Pulmonary artery endothelial cell (primary cell): Measurements from ENCODE around the gene WNT7B. TPM values are rescaled to one million over a fixed set of nuclear protein-coding genes. Genes with fewer than 3 reads are reported as not detected.

Source experiments
- DNase-seq: peaks from one replicate; pipeline ENCODE4 v3.0.0-alpha.2; 2011; ENCODE audit warnings: low read depth, low spot score
- total RNA-seq: library from RNA; depleted of rRNA; stranded (reverse); fragments of >200 nt; gene quantifications from 2 replicates; pipeline ENCODE4 v1.2.3, GENCODE V29; 2014

The WNT7B gene
- total RNA-seq, 1 donor from 2014 or later = not detected

DNA sequence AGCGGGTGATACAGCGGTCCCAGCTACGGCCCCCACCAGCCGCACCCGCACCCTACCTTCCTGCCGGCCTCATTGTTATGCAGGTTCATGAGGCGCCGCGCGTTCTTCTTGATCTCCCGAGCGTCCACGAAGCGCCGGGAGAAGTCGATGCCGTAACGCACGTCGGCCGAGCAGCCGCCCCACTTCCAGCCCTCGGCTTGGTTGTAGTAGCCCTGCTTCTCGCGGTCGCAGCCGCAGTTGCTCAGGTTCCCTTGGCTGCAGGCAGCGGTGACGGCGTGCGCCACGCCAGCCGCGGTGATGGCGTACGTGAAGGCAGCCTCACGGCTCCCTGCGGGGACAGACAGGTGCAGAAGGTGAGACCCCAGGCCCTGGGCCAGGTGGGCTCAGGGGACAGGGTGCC is 45.9 kb downstream of the WNT7B start:
- DNase-seq = no peak

DNA sequence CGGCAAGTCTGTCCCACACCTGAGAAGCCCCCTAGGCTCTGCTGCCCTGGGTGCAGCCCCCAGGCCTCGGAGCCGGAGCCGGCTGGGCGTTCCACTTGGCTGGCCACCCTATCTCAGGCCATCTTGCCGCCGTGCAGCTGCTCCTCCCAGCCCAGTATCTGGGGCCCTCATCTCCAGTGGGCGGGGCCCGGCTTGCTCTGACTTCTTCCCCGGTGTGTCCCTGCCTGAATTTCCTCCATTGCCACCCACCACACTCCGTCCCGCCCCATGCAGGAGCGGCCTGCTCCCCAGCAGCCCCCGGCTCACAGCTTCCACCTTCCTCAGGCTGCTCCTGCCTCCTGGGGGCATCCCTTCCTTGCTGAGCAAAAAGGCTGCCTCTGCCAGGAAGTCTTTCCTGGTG is 46.6 kb downstream of the WNT7B start:
- no peak for DNase-seq

DNA sequence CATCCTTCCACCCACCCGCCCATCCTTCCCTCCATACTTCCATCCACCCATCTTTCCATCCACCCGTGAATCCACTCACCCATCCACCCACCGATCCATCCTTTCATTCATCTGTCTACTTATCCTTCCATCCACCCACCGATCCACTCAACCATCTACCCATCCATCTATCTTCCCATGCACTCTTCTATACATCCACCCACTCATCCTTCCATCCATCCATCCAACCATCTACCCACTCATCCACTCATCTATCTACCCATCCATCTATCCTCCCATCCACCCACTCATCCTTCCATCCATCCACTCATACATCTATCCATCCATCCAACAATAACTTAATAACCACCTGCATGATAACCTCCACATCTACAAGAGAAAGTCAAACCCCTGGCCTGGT is 47.3 kb downstream of the WNT7B start:
- DNase-seq = no peak

DNA sequence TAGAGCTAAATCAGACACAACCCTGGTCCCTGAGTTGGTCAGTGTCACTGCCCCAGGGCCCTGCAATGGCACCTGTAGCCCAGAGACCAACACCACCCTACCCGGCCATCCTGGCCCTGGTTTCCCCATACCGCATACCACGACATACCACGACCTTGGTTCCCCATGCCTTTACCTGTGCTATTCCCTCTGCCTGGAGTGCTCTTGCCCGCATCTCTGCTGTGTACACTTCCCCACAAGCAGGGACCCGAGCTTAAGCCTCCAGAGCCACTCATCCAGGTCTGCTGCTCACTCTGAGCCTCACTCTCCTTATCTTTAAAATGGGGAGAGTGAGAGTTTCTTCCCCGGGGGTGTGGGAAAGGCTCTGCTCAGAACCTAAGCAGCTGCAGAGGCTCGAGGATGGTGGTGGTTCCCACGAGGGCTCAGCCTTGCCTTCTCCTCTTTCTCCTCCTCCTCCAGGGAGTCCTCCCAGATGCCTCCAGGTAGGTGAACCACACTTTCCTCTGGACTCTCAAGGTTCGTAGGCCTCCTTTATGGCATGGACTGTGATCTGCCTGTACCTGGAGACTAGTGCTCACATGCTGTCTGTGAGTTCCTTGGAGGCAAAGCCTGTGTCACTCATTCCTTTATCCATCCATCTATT is 48.1 kb downstream of the WNT7B start:
- DNase-seq = no peak

DNA sequence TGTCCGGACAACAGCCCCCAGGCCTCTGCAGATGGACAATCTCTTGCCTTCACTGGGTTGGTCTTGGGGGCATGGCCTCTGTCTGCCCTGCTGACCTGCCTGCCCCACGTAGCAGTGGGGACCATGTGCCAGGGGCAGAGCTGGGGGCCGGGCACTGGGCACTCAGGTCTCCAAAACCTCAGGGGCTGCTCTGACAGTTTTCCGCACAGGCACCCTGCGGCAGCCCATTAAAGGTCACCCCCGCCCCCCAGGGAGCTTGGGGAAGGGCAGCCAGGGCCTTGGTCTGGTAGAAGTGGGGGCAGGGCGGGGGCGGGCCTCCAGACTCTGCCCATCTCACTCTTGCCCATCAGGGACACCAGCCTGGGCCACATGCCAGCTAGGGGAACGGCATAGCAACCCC is 49.9 kb downstream of the WNT7B start:
- no peak for DNase-seq

DNA sequence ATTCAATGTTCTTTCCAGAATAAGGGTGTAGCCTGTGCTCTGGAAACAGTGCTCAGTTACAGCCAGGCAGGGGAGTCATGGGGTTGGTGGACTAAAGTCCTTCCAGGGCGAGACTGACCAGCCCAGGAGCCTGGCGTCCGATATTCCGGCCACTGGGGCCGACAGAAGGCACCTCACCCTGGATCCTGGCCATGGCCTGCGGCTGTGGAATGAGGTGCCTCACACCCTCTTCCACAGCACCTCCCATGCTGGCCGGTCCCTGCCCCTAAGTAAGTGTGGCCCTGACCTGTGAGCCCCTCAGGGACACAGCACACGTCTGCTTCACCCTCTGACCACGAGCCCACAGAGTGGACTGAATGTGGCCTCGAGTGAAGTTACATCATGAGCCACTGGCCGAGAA is 50.5 kb downstream of the WNT7B start:
- DNase-seq = no peak

GRCh38 chr22:45925811-45926351 is 51.1 kb downstream of the WNT7B start:
- DNase-seq = no peak

- no peak for DNase-seq
Observed at GRCh38 chr22:45923835-45924234, 53.1 kb downstream of the WNT7B start.

- no peak for DNase-seq
Observed at GRCh38 chr22:45923212-45923611, 53.8 kb downstream of the WNT7B start.

DNA sequence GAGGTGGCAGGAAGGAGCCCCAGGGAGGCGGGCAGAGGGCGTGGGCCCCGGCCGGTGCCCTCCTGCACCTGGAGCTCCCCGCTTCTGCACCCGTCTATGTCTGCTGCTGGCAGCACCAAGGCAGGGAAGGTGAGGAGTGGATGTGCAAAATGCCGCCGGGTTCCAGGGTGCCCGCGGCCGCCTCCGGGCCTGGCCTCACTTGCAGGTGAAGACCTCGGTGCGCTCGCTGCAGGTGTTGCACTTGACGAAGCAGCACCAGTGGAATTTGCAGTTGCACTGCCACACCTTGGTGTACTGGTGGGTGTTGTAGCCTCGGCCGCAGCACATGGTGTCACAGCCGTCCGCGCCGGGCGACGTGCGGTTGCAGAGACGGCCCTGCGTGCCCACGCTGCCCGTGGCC is 54.3 kb downstream of the WNT7B start:
- DNase-seq = no peak

- no peak for DNase-seq
Observed at GRCh38 chr22:45922256-45922655, 54.7 kb downstream of the WNT7B start.

DNA sequence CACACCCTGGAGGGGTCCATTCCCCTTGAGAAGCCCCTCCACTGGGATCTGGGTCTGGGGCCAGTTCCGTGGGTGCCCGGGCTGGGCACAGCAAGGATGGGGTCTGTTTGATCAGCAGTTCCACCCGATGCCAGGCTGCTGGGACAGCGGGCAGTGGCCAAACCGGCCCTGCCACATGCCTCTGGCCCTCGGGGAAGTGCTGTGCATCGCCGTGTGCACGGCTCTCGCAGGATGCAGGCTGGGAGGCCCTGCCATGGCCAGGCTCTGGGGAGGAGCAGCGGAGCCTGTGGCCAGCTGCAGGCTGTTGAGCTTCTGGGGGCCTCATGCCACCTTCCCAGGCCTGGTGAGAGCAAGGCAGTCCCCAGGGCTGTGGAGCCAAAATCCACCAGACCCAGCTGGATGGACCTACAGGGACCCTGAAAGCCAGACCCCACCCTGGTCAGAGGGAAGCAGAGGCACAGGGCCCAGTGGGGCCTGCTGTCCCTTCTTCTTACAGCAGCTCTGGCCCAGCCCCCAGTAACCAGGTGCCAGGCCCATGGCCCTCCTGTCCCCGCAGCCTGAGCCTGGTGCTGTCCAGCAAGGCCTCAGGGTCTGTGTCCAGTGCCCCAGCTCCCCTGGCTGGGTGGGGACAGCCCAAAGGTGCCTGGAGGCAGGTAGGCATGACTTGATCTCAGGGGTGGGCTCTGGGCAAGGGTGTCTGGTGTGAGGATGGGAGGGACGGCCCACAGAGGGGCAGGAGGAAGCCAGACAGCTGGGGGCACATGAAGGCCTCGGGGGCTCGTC is 57.3 kb downstream of the WNT7B start:
- DNase-seq = no peak

GRCh38 chr22:45918459-45919370 is 58.2 kb downstream of the WNT7B start:
- no peak for DNase-seq

DNA sequence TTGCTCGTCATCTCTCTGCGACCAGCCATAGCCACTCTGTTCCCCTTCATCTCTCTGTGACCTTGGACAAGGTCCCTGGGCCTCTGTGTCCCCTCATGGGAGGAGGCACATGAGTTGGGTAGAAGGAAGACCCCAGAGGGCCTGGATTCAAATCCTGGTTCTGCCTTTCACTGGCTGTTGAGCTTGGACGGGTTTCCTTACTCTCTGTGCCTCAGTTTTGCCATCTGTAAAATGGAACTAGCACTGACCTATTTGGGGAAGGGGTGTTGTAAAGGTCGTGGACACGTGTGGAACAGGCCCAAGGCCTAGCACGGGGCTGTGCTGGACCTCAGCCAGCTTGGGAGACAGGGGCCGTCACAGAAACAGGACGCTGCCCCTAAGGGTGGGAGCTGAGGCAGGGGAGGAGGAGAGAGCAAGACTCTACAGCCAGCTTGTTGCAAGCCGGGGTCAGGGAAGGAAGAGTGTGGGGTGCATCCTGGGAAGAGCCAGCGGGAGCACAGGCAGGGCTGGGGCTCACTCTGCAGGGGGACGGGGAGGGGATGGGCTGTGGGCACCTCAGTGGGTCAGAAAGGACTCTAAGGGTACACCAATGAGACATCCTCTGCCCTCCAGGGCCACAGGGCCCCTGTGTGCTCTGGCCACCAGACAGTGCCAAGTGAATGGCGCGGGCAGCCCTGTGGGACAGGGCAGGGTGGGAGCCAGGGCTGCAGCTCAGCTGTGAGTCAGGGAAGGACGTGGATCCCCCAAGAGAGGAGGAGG is 59.1 kb downstream of the WNT7B start:
- no peak for DNase-seq

DNA sequence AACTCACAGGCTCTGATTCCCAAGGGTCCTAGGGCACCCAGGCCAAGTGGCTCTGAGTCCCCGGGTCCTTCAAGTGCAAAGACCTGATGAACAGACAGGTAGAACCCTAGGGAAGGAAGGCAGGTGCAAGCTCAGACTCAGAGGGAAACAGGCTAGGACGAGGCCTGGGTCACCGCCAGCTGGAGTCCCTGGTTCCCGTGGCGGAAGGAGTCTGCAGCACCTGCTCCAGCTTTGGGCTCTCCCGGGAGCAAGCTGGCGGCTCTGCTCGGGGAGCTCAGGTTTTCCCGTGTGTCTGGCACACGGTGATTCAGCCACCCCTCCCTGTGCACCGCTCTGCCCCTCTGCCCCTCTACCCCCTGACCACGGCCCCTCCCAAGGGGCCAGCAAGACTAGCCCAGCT is 59.8 kb downstream of the WNT7B start:
- DNase-seq = no peak

DNA sequence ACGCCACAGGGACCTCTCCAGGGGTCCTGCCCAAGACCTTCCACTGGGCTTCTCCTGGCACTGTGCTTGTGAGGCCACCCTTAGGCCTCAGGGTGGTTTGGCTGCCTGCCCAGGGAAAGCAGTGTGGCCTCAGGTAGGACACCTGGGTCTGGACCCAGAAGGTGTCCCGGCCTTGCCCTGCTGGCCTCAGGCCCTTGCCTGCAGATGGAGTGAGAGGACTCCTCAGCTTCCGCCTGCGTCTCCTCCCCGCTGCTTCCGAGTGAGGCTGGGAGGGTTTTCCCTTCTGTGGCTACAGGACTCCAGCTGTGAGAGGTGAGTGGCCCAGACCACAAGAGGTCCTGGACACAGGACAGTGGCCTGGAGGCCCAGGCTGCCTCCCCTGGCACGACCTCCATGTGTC is 60.4 kb downstream of the WNT7B start:
- DNase-seq = no peak

GRCh38 chr22:45915841-45916240 is 61.1 kb downstream of the WNT7B start:
- DNase-seq = no peak

DNA sequence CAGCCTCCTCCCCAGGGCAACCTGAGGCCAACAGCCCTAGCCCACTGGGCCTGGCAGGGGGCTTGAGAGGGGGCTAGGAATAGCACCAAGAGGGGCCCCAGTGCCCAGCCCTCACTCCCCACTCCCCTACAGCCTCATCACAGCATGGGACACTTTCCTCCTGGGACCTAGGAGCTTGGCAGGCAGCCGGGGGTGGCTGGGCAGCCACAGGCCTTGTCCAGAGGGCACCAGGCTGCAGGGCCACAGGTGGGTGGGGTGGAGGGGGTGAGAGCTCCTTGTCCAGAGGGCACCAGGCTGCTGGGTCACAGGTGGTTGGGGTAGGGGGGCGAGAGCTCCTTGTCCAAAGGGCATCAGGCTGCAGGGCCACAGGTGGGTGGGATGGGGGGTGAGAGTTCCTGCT is 61.8 kb downstream of the WNT7B start:
- DNase-seq = no peak

DNA sequence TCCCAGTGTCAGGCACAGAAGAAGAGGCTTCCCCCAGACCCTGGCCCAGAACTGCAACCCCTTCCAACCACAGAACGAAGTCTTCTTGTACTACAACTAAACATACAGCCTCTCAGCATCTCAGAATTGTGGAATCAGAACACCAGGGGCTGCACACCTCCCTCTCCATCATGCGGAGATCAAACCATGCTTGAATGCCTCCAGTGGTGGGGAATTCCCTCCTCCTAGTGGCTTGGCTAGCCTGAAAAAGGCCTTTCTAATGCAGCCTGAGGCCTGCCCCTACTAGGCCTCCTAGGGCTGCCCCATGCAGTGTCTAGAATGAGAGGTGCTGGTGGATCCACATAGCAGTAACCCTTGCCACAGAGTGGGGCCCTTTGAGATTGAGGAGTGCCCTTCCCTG is 62.7 kb downstream of the WNT7B start:
- DNase-seq = no peak

DNA sequence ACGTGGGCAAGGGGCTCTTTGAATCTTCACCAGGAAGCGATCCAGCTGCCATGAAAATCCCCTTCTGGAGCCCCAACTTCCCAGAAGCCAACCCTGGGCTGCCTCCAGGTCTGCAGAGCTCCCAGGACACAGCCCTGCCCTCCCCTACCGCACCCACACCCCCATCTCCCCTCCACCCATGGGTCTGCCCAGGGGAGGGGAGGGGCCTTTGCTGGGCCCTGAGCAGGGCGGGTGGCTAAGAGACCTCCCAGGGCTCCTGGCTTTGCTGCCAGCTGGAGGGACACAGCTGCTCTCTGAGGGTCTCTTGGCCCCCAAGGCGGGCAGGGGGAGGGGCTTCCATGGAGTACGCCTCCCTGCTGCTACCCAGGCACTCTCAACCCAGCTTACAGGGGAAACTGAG is 64.1 kb downstream of the WNT7B start:
- no peak for DNase-seq

GRCh38 chr22:45911601-45912271 is 65.2 kb downstream of the WNT7B start:
- DNase-seq = no peak
